Measurements from ENCODE around the gene ARHGAP25. TPM values are rescaled to one million over a fixed set of nuclear protein-coding genes. Genes with fewer than 3 reads are reported as not detected.

ARHGAP25 gene
- total RNA-seq, 1 experiment from 2014 or later: 0.27 TPM

DNA sequence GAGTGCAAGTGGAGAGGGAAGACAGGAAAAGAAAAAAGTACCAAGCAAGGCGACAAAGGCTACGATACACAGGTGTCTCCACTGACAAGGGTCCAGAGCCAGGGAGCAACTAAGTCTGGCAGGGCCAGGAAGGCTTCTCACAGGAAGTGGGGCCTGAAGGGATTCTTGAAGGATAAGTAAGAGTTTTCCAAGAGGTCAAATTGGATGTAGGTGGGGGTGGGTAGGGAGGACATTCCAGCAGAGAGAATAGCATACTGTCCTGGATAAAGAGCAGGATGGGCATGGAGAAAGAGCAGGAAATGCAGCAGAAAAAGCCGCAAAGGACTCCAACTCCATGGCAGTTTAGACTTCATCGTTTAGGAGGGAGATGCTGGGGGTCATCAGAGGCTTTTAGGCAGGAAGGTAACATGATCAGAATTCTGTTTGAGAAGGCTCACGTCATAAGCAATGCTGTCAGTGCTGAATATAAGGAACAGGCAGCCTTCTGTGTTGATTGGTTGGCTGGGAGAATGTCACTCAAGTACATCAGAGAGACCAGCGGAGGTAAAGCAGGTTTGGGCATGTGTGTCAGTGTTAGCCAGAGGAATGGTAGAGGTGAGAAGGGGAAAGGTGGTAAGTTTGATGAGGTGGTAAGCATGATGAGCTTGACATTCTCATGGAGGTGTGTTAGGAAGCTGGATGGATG, 35.1 kb downstream of the ARHGAP25 start:
- ChIA-PET RAD21 (ENCODE audit: low non-redundant PET in 1 of 2, low total read pairs in 2 of 2, uncharacterized antibody in 2 of 2, unreplicated experiment in 2 of 2) (no interaction called here), CTCF (interaction anchor here (1.3 kb wide), 1 partner anchor 18 kb away, joined by 6 read pairs; no protein-coding TSS in a partner anchor), POLR2A (no interaction called here)
- intact Hi-C loops (cut with micrococcal nuclease): no loop called here
- H4K20me1 ChIP-seq (ENCODE audit: insufficient read depth): no peaks in the 10 kb centered on the region
- H3K9ac ChIP-seq (ENCODE audit: low read length): no peak overlapping the region
- 0 out of 2 replicates have a peak, but pooled peaks cover 3% of the 10 kb centered on the region for H3K27me3 ChIP-seq (ENCODE audit: insufficient read depth, low read length)
- TF ChIP-seq ZFX (IDR thresholded peaks at IDR 0.05) (no peak), EGR1 (IDR thresholded peaks at IDR 0.05; ENCODE audit: low read depth) (no peak), CBX3 (IDR thresholded peaks at IDR 0.05; ENCODE audit: low read depth) (no peak), TCF7L2 (IDR thresholded peaks at IDR 0.05; ENCODE audit: borderline replicate concordance, extremely low read depth, insufficient read depth, insufficient read length) (no peak), RAD21 (IDR thresholded peaks at IDR 0.05; ENCODE audit: low read depth) (no peak)
- TF ChIP-seq, protein P1, sequence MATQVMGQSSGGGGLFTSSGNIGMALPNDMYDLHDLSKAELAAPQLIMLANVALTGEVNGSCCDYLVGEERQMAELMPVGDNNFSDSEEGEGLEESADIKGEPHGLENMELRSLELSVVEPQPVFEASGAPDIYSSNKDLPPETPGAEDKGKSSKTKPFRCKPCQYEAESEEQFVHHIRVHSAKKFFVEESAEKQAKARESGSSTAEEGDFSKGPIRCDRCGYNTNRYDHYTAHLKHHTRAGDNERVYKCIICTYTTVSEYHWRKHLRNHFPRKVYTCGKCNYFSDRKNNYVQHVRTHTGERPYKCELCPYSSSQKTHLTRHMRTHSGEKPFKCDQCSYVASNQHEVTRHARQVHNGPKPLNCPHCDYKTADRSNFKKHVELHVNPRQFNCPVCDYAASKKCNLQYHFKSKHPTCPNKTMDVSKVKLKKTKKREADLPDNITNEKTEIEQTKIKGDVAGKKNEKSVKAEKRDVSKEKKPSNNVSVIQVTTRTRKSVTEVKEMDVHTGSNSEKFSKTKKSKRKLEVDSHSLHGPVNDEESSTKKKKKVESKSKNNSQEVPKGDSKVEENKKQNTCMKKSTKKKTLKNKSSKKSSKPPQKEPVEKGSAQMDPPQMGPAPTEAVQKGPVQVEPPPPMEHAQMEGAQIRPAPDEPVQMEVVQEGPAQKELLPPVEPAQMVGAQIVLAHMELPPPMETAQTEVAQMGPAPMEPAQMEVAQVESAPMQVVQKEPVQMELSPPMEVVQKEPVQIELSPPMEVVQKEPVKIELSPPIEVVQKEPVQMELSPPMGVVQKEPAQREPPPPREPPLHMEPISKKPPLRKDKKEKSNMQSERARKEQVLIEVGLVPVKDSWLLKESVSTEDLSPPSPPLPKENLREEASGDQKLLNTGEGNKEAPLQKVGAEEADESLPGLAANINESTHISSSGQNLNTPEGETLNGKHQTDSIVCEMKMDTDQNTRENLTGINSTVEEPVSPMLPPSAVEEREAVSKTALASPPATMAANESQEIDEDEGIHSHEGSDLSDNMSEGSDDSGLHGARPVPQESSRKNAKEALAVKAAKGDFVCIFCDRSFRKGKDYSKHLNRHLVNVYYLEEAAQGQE (IDR thresholded peaks at IDR 0.05; ENCODE audit: low read depth): no peak
- no peak overlapping the region for H2AFZ ChIP-seq (ENCODE audit: low read depth, low read length, poor library complexity, severe bottlenecking)
- no peak overlapping the region for H3K27ac ChIP-seq (ENCODE audit: low read depth, low read length)
- no peaks in the 10 kb centered on the region for H3K4me1 ChIP-seq (ENCODE audit: control insufficient read depth in 1 of 2, insufficient read depth in 2 of 2, low read length in 2 of 2)
- no peaks in the 10 kb centered on the region for H3K9me3 ChIP-seq (ENCODE audit: control insufficient read depth in 1 of 2, insufficient read depth in 1 of 2, low read depth in 1 of 2, low read length in 2 of 2)
- DNase-seq (ENCODE audit: low read depth, low spot score) (no peak), ATAC-seq (no peak)
- no peaks in the 10 kb centered on the region for H3K36me3 ChIP-seq (ENCODE audit: control insufficient read depth in 1 of 2, insufficient read depth in 2 of 2, low read length in 2 of 2)
- H3K9me2 ChIP-seq (ENCODE audit: insufficient read depth): no peaks in the 10 kb centered on the region
- no TSS peak for BruUV-seq (replicated peaks)
- H3K79me2 ChIP-seq (ENCODE audit: insufficient read depth, low read length): no peaks in the 10 kb centered on the region
- no peak overlapping the region for H3K4me3 ChIP-seq (replicated peaks in 1 of 2; ENCODE audit: low read depth in 1 of 2, low read length in 2 of 2)
- H3K4me2 ChIP-seq (ENCODE audit: low read length): no peak overlapping the region
